Peyer's patch (tissue), 4 donors: ENCODE data around the gene TUBA3E. TPM values are rescaled to one million over a fixed set of nuclear protein-coding genes. Genes with fewer than 3 reads are reported as not detected.
A peak's percentile ranks its signal among the peaks of the same experiment; 100 is the strongest.
"Not testable (repeated sequence)": the region's sequence is repeated elsewhere in the genome, so short reads cannot be mapped to it uniquely, and the experiment has no call there.

Source experiments
- DNase-seq, 3 donors: peaks; one replicate each; pipeline ENCODE4 v3.0.0-alpha.2; 2017 to 2019
- H3K27ac ChIP-seq, 4 donors: fragments of 200-600 bp; sonication (generic); one replicate each; pipeline ENCODE4 v1.5.1; 2016 to 2019
- H3K27me3 ChIP-seq, 2 donors: fragments of 200-600 bp; sonication (generic); one replicate each; pipeline ENCODE4 v1.5.1; 2019
- H3K36me3 ChIP-seq, 3 donors: fragments of 200-600 bp; sonication (generic); one replicate each; pipeline ENCODE4 v1.5.1; 2016 to 2019
- H3K4me1 ChIP-seq, 4 donors: fragments of 200-600 bp; sonication (generic); one replicate each; pipeline ENCODE4 v1.5.1; 2016 to 2019
- H3K4me3 ChIP-seq, 4 donors: fragments of 200-600 bp; sonication (generic); 1 replicate in 3 of 4; 2 replicates in 1 of 4; pipeline ENCODE4 v1.5.1; 2016 to 2019; ENCODE audit warnings: mild to moderate bottlenecking in 1 of 4
- H3K9me3 ChIP-seq, 4 donors: fragments of 200-600 bp; sonication (generic); one replicate each; pipeline ENCODE4 v1.5.1; 2016 to 2019; ENCODE audit warnings: mild to moderate bottlenecking in 1 of 4
- CTCF ChIP-seq, 6 experiments: fragments of 450-650 bp in 4 of 6; fragments of 200-600 bp in 2 of 6; sonication (generic) in 1 of 6; IDR thresholded peaks; one replicate each; pipeline ENCODE4 v1.5.1; 2017 to 2019; ENCODE audit warnings: antibody characterized with exemption in 6 of 6, mild to moderate bottlenecking in 3 of 6, moderate library complexity in 1 of 6
- POLR2A ChIP-seq, 2 donors: fragments of 450-650 bp; IDR thresholded peaks; one replicate each; pipeline ENCODE4 v1.5.1; 2017; ENCODE audit warnings: antibody characterized with exemption in 2 of 2, mild to moderate bottlenecking in 2 of 2, moderate library complexity in 2 of 2
- total RNA-seq, 4 donors: library from RNA; depleted of rRNA; stranded (reverse); fragments of >200 nt; gene quantifications; one replicate each; pipeline ENCODE4 v1.1.0, GENCODE V29; 2016

Gene TUBA3E
- total RNA-seq, 4 donors from 2014 or later = not detected

- H3K36me3 ChIP-seq = peaks cover 0 to 34% (median 0%) of the 10 kb centered on the region in 3 donors
- no peaks in the 10 kb centered on the region for H3K27me3 ChIP-seq
- no peak for DNase-seq
- H3K9me3 ChIP-seq = no peaks in the 10 kb centered on the region
- TF ChIP-seq CTCF (IDR thresholded peaks at IDR 0.05) (no peak), POLR2A (IDR thresholded peaks at IDR 0.05) (no peak)
- no peak overlapping the region for H3K27ac ChIP-seq
- H3K4me1 ChIP-seq = peaks cover 0 to 7% (median 0%) of the 10 kb centered on the region in 4 donors
- H3K4me3 ChIP-seq = no peak overlapping the region
These were observed 38.1 kb downstream of the TUBA3E start for GRCh38 chr2:130160131-130160530.

GRCh38 chr2:130159376-130159775, 38.9 kb downstream of the TUBA3E start:
- H3K4me1 ChIP-seq, DNase-seq: not testable (repeated sequence)
- peaks cover 0 to 32% (median 0%) of the 10 kb centered on the region in 3 donors for H3K36me3 ChIP-seq

GRCh38 chr2:130158631-130159030, 39.6 kb downstream of the TUBA3E start:
- Histone ChIP-seq H3K4me3 (no peak overlapping the region), H3K27ac (no peak overlapping the region), H3K36me3 (peaks cover 0 to 31% (median 0%) of the 10 kb centered on the region in 3 donors), H3K9me3 (no peaks in the 10 kb centered on the region), H3K27me3 (no peaks in the 10 kb centered on the region), H3K4me1 (peaks cover 0 to 7% (median 0%) of the 10 kb centered on the region in 4 donors)
- DNase-seq = no peak
- TF ChIP-seq POLR2A (IDR thresholded peaks at IDR 0.05) (no peak), CTCF (IDR thresholded peaks at IDR 0.05) (no peak)

More at GRCh38 chr2:130159376-130159775, 38.9 kb downstream of the TUBA3E start:
- not testable (repeated sequence) for H3K27ac ChIP-seq, H3K9me3 ChIP-seq, H3K4me3 ChIP-seq, H3K27me3 ChIP-seq

GRCh38 chr2:130157825-130158514, 40.3 kb downstream of the TUBA3E start:
- Histone ChIP-seq H3K36me3 (peaks cover 0 to 32% (median 0%) of the 10 kb centered on the region in 3 donors), H3K27ac (peak overlapping the region in 1 of 4 donors; percentile 40)
- H3K4me3 ChIP-seq, H3K27me3 ChIP-seq, H3K9me3 ChIP-seq, H3K4me1 ChIP-seq: not testable (repeated sequence)
- DNase-seq = peak in 2 of 3 donors; percentile 71 to 73

- H3K4me3 ChIP-seq, H3K9me3 ChIP-seq, H3K4me1 ChIP-seq, H3K27me3 ChIP-seq: not testable (repeated sequence)
- peaks cover 0 to 32% (median 0%) of the 10 kb centered on the region in 3 donors for H3K36me3 ChIP-seq
- peak overlapping the region in 1 of 4 donors; percentile 40 for H3K27ac ChIP-seq
- peak; percentile 22 to 52 (median 29) for DNase-seq
These were observed 40.9 kb downstream of the TUBA3E start for GRCh38 chr2:130157354-130157753.

GRCh38 chr2:130156624-130157004, 41.6 kb downstream of the TUBA3E start:
- H3K27ac ChIP-seq = no peak overlapping the region
- H3K27me3 ChIP-seq = no peaks in the 10 kb centered on the region
- peaks cover 0 to 7% (median 0%) of the 10 kb centered on the region in 4 donors for H3K4me1 ChIP-seq
- peaks cover 0 to 35% (median 0%) of the 10 kb centered on the region in 3 donors for H3K36me3 ChIP-seq
- DNase-seq = peak in 1 of 3 donors; percentile 36
- no peaks in the 10 kb centered on the region for H3K9me3 ChIP-seq
- TF ChIP-seq POLR2A (IDR thresholded peaks at IDR 0.05) (no peak), CTCF (IDR thresholded peaks at IDR 0.05) (no peak)
- H3K4me3 ChIP-seq = no peak overlapping the region

GRCh38 chr2:130155956-130156623, 42.1 kb downstream of the TUBA3E start:
- H3K27ac ChIP-seq, H3K27me3 ChIP-seq, H3K4me1 ChIP-seq, H3K9me3 ChIP-seq, H3K4me3 ChIP-seq: not testable (repeated sequence)
- H3K36me3 ChIP-seq = peaks cover 0 to 35% (median 0%) of the 10 kb centered on the region in 3 donors
- peak in 2 of 3 donors; percentile 53 to 56 for DNase-seq
- TF ChIP-seq CTCF (IDR thresholded peaks at IDR 0.05) = peak in 4 of 6 experiments; percentile 46 to 57 (median 52)
